SU-DHL-6 (cell line): ENCODE measurements around the gene CBFA2T3.

Experiments
- H2AFZ ChIP-seq: fragments of 200-600 bp; sonication (generic); 2 replicates; pipeline ENCODE4 v1.6.1; 2014; ENCODE audit warnings: low read depth, mild to moderate bottlenecking, moderate library complexity, mixed read lengths, antibody characterized with exemption, low read length; ENCODE audit not compliant: severe bottlenecking
- H3F3A ChIP-seq: fragments of 200-600 bp; shearing (Covaris generic); 2 replicates; pipeline ENCODE4 v1.6.0; 2016; ENCODE audit warnings: antibody characterized with exemption, mild to moderate bottlenecking; ENCODE audit not compliant: insufficient read depth
- H3K27ac ChIP-seq: fragments of 200-600 bp; sonication (generic); 2 replicates; pipeline ENCODE4 v1.5.1; 2016; ENCODE audit warnings: low read depth, mild to moderate bottlenecking, low read length, moderate library complexity, mixed read lengths
- H3K27me3 ChIP-seq: fragments of 200-600 bp; sonication (generic), shearing (Covaris generic); 2 replicates; pipeline ENCODE4 v1.6.0; 2014; ENCODE audit warnings: mild to moderate bottlenecking, low read length
- H3K36me3 ChIP-seq: fragments of 200-600 bp; sonication (generic); 2 replicates; pipeline ENCODE4 v1.6.1; 2014; ENCODE audit warnings: mild to moderate bottlenecking, low read length, mixed read lengths
- H3K4me2 ChIP-seq: fragments of 300-600, 200-600 bp; shearing (Covaris generic), sonication (generic); 2 replicates; pipeline ENCODE4 v1.6.0; 2014; ENCODE audit warnings: low read length, low read depth, mild to moderate bottlenecking; ENCODE audit not compliant: poor library complexity, severe bottlenecking
- H3K4me3 ChIP-seq: fragments of 200-600 bp; sonication (generic); 2 replicates; pipeline ENCODE4 v1.5.1; 2014; ENCODE audit warnings: antibody characterized with exemption, low read length, mild to moderate bottlenecking, mixed read lengths; ENCODE audit not compliant: insufficient read depth, poor library complexity, severe bottlenecking
- H3K79me2 ChIP-seq: fragments of 200-600 bp; sonication (generic); 2 replicates; pipeline ENCODE4 v1.6.1; 2014; ENCODE audit warnings: mild to moderate bottlenecking, low read length, moderate library complexity; ENCODE audit not compliant: insufficient read depth
- H3K9ac ChIP-seq: fragments of 200-600 bp; sonication (generic); 2 replicates; pipeline ENCODE4 v1.7.0; 2014; ENCODE audit warnings: mild to moderate bottlenecking, low read length
- H3K9me2 ChIP-seq: fragments of 200-600 bp; sonication (generic); replicated peaks from 2 replicates; pipeline ENCODE4 v1.6.1; 2014; ENCODE audit warnings: low read length; ENCODE audit not compliant: insufficient read depth
- H3K9me3 ChIP-seq: fragments of 200-600 bp; sonication (generic); 2 replicates; pipeline ENCODE4 v1.6.1; 2014; ENCODE audit warnings: low read length, mixed read lengths; ENCODE audit not compliant: insufficient read depth
- H4K20me1 ChIP-seq: fragments of 200-600 bp; sonication (generic); 2 replicates; pipeline ENCODE4 v1.6.1; 2014; ENCODE audit warnings: low read depth, mild to moderate bottlenecking, antibody characterized with exemption, low read length, moderate library complexity, mixed read lengths
- CTCF ChIP-seq: fragments of 200-600 bp; sonication (generic); IDR thresholded peaks from one replicate; pipeline ENCODE4 v1.5.1; 2017; ENCODE audit warnings: antibody characterized with exemption, mild to moderate bottlenecking, low read length, moderate library complexity; ENCODE audit not compliant: insufficient read depth, poor library complexity, severe bottlenecking
- EZH2phosphoT487 ChIP-seq: fragments of 200-600 bp; sonication (generic), shearing (Covaris generic); conservative IDR thresholded peaks from 2 replicates; pipeline ENCODE4 v1.6.1; 2018; ENCODE audit warnings: mild to moderate bottlenecking, antibody characterized with exemption, low read length, moderate library complexity, mixed read lengths

CBFA2T3 gene

GRCh38 chr16:88883946-88884345 lies 93.1 kb downstream of the CBFA2T3 start:
- Histone ChIP-seq H3K9me2 (no peaks in the 10 kb centered on the region), H3K4me2 (no peak overlapping the region), H3K79me2 (no peaks in the 10 kb centered on the region), H3K27ac (no peak overlapping the region), H4K20me1 (no peaks in the 10 kb centered on the region), H3K9me3 (no peaks in the 10 kb centered on the region), H3F3A (no peaks in the 10 kb centered on the region), H3K36me3 (peaks cover 3% of the 10 kb centered on the region; the same call in 1 of the 2 replicates), H3K9ac (no peak overlapping the region), H3K4me3 (no peak overlapping the region), H3K27me3 (no peaks in the 10 kb centered on the region), H2AFZ (no peak overlapping the region)
- TF ChIP-seq EZH2phosphoT487 (no peak), CTCF (no peak)

- TF ChIP-seq EZH2phosphoT487 (no peak), CTCF (no peak)
- Histone ChIP-seq H3K36me3 (peaks cover 3% of the 10 kb centered on the region; the same call in 1 of the 2 replicates), H3K27me3 (no peaks in the 10 kb centered on the region)
These were observed 93.7 kb downstream of the CBFA2T3 start for GRCh38 chr16:88883117-88883895.

GRCh38 chr16:88882358-88883030 lies 94.5 kb downstream of the CBFA2T3 start:
- Histone ChIP-seq H3K9me3 (no peaks in the 10 kb centered on the region), H4K20me1 (no peaks in the 10 kb centered on the region), H3K27ac (no peak overlapping the region), H2AFZ (no peak overlapping the region), H3K36me3 (peaks cover 3% of the 10 kb centered on the region; the same call in 1 of the 2 replicates), H3K4me3 (no peak overlapping the region), H3K27me3 (no peaks in the 10 kb centered on the region), H3K4me2 (no peak overlapping the region), H3K79me2 (no peaks in the 10 kb centered on the region), H3F3A (no peaks in the 10 kb centered on the region), H3K9ac (no peak overlapping the region), H3K9me2 (no peaks in the 10 kb centered on the region)
- no peak for TF ChIP-seq EZH2phosphoT487
- no peak for TF ChIP-seq CTCF

More at GRCh38 chr16:88883117-88883895, 93.7 kb downstream of the CBFA2T3 start:
- Histone ChIP-seq H3K79me2 (no peaks in the 10 kb centered on the region), H3F3A (no peaks in the 10 kb centered on the region), H3K4me3 (no peak overlapping the region), H4K20me1 (no peaks in the 10 kb centered on the region), H3K9me2 (no peaks in the 10 kb centered on the region), H3K4me2 (no peak overlapping the region), H3K27ac (no peak overlapping the region), H3K9ac (no peak overlapping the region), H3K9me3 (no peaks in the 10 kb centered on the region), H2AFZ (no peak overlapping the region)
